PC-9 (cell line): Measurements from ENCODE around the gene ABTB1. TPM values are rescaled to one million over a fixed set of nuclear protein-coding genes. Genes with fewer than 3 reads are reported as not detected.

ENCODE experiments used
- BruUV-seq: library from RNA; stranded (reverse); fragments of 400-500 nt; replicated peaks from 2 replicates; lab custom pipeline; 2021; lab: Mats Ljungman, UMichigan
- CTCF ChIA-PET: fragments of 300-600 bp; sonication (Branson Sonifier 250); formaldehyde crosslinking; loops from one replicate; lab custom pipeline; 2022; ENCODE audit warnings: antibody characterized with exemption; lab: Charles Lee
- POLR2A ChIA-PET: fragments of 300-600 bp; sonication (Branson Sonifier 250); formaldehyde crosslinking; loops from one replicate; lab custom pipeline; 2022; ENCODE audit warnings: antibody characterized with exemption; ENCODE audit not compliant: unreplicated experiment; lab: Charles Lee
- DNase-seq, 2 experiments: peaks; one replicate each; pipeline versions ENCODE4 v3.0.0 to v3.0.0-alpha.2; 2015 to 2022; ENCODE audit warnings: mixed read lengths in 1 of 2
- H2AFZ ChIP-seq: fragments of 200-600 bp; sonication (generic); 2 replicates; pipeline ENCODE4 v1.8.1; 2017; ENCODE audit warnings: antibody characterized with exemption
- H3F3A ChIP-seq: fragments of 200-600 bp; sonication (generic); 2 replicates; pipeline ENCODE4 v1.8.1; 2017; ENCODE audit warnings: antibody characterized with exemption, mild to moderate bottlenecking, low read depth; ENCODE audit not compliant: insufficient read depth
- H3K27ac ChIP-seq: fragments of 200-600 bp; sonication (generic); 2 replicates; pipeline ENCODE4 v1.6.1; 2016; ENCODE audit warnings: mixed run types
- H3K27me3 ChIP-seq: fragments of 200-600 bp; sonication (generic); 2 replicates; pipeline ENCODE4 v1.6.1; 2016; ENCODE audit warnings: low read depth, mixed run types; ENCODE audit not compliant: insufficient read depth
- H3K36me3 ChIP-seq: fragments of 200-600 bp; sonication (generic); 2 replicates; pipeline ENCODE4 v1.6.1; 2016; ENCODE audit warnings: low read depth, mixed run types
- H3K4me1 ChIP-seq: fragments of 200-600 bp; sonication (generic); replicated peaks from 2 replicates; pipeline ENCODE4 v1.6.1; 2016; ENCODE audit warnings: mixed run types; ENCODE audit not compliant: insufficient read depth
- H3K4me2 ChIP-seq: fragments of 200-600 bp; sonication (generic); 2 replicates; pipeline ENCODE4 v1.6.1; 2017; ENCODE audit warnings: mixed run types
- H3K4me3 ChIP-seq: fragments of 200-600 bp; sonication (generic); 2 replicates; pipeline ENCODE4 v1.6.1; 2016; ENCODE audit warnings: mixed run types
- H3K79me2 ChIP-seq: fragments of 200-600 bp; sonication (generic); 2 replicates; pipeline ENCODE4 v1.6.1; 2017; ENCODE audit warnings: low read depth, mixed run types
- H3K9me2 ChIP-seq: fragments of 200-600 bp; sonication (generic); 2 replicates; pipeline ENCODE4 v1.8.1; 2017; ENCODE audit warnings: mild to moderate bottlenecking; ENCODE audit not compliant: insufficient read depth
- H3K9me3 ChIP-seq: fragments of 200-600 bp; sonication (generic); 2 replicates; pipeline ENCODE4 v1.8.1; 2016; ENCODE audit warnings: low read depth; ENCODE audit not compliant: insufficient read depth
- H4K20me1 ChIP-seq: fragments of 200-600 bp; sonication (generic); 2 replicates; pipeline ENCODE4 v1.8.1; 2017; ENCODE audit not compliant: insufficient read depth
- CTCF ChIP-seq: fragments of 200-600 bp; sonication (generic); conservative IDR thresholded peaks from 2 replicates; pipeline ENCODE4 v1.6.1; 2017; ENCODE audit warnings: mixed run types, antibody characterized with exemption, mild to moderate bottlenecking, moderate library complexity
- EZH2 ChIP-seq: fragments of 200-600 bp; sonication (generic); IDR thresholded peaks from 2 replicates; pipeline ENCODE4 v1.8.0; 2017; ENCODE audit warnings: antibody characterized with exemption, low read depth
- intact Hi-C: fragments of 100-400 bp; cut with micrococcal nuclease; formaldehyde crosslinking; loops from one replicate; pipeline ENCODE4 v1.10.0; 2022; ENCODE audit not compliant: unreplicated experiment
- total RNA-seq: library from RNA; stranded (reverse); gene quantifications from 2 replicates; pipeline ENCODE4 v1.2.3, GENCODE V29; 2021

ABTB1 gene
- total RNA-seq, 1 experiment from 2014 or later = 39.1 TPM

- Histone ChIP-seq H3K27me3 (no peaks in the 10 kb centered on the region), H3K79me2 (no peaks in the 10 kb centered on the region), H3K4me3 (no peak overlapping the region), H3K9me2 (no peaks in the 10 kb centered on the region), H3K4me2 (no peak overlapping the region), H4K20me1 (no peaks in the 10 kb centered on the region), H3K36me3 (no peaks in the 10 kb centered on the region), H2AFZ (no peak overlapping the region), H3K27ac (no peak overlapping the region), H3K9me3 (no peaks in the 10 kb centered on the region), H3K4me1 (no peaks in the 10 kb centered on the region), H3F3A (no peaks in the 10 kb centered on the region)
- BruUV-seq = no TSS peak
- ChIA-PET POLR2A (no interaction called here), CTCF (no interaction called here)
- no peak for DNase-seq
- intact Hi-C loops = no loop called here
- TF ChIP-seq CTCF (no peak), EZH2 (no peak)
These were observed 33.6 kb downstream of the ABTB1 start for GRCh38 chr3:127706312-127706711.

GRCh38 chr3:127706785-127707351 is 34.1 kb downstream of the ABTB1 start:
- no peak for DNase-seq
- no peaks in the 10 kb centered on the region for H4K20me1 ChIP-seq
- H3F3A ChIP-seq = no peaks in the 10 kb centered on the region
- no peaks in the 10 kb centered on the region for H3K9me2 ChIP-seq
- no peak overlapping the region for H3K4me3 ChIP-seq
- no peak overlapping the region for H3K27ac ChIP-seq
- no peak overlapping the region for H2AFZ ChIP-seq
- H3K79me2 ChIP-seq = no peaks in the 10 kb centered on the region
- TF ChIP-seq EZH2 (no peak), CTCF (no peak)
- ChIA-PET CTCF (no interaction called here), POLR2A (no interaction called here)
- no peak overlapping the region for H3K4me2 ChIP-seq
- no peaks in the 10 kb centered on the region for H3K27me3 ChIP-seq
- no peaks in the 10 kb centered on the region for H3K4me1 ChIP-seq
- no peaks in the 10 kb centered on the region for H3K9me3 ChIP-seq
- intact Hi-C loops = no loop called here
- H3K36me3 ChIP-seq = no peaks in the 10 kb centered on the region
- BruUV-seq = no TSS peak

GRCh38 chr3:127707851-127708411 is 35.2 kb downstream of the ABTB1 start:
- H3K27ac ChIP-seq = no peak overlapping the region
- H3K27me3 ChIP-seq = no peaks in the 10 kb centered on the region
- H3K79me2 ChIP-seq = no peaks in the 10 kb centered on the region
- no peak for TF ChIP-seq CTCF
- no peak for TF ChIP-seq EZH2
- H3K36me3 ChIP-seq = no peaks in the 10 kb centered on the region
- no TSS peak for BruUV-seq
- intact Hi-C loops = no loop called here
- H3K4me1 ChIP-seq = no peaks in the 10 kb centered on the region
- no peaks in the 10 kb centered on the region for H3K9me2 ChIP-seq
- ChIA-PET CTCF (no interaction called here), POLR2A (no interaction called here)
- no peak for DNase-seq
- H3K4me2 ChIP-seq = no peak overlapping the region
- no peaks in the 10 kb centered on the region for H3F3A ChIP-seq
- no peaks in the 10 kb centered on the region for H4K20me1 ChIP-seq
- H2AFZ ChIP-seq = no peak overlapping the region
- no peak overlapping the region for H3K4me3 ChIP-seq
- H3K9me3 ChIP-seq = no peaks in the 10 kb centered on the region
